Spleen (tissue), 11 donors: ENCODE measurements around the gene SPACA7. TPM values are rescaled to one million over a fixed set of nuclear protein-coding genes. Genes with fewer than 3 reads are reported as not detected.

Source experiments
- DNase-seq: peaks from one replicate; pipeline ENCODE4 v3.0.0-alpha.2; 2020
- H3K27ac ChIP-seq, 8 donors: fragments of 200-600 bp; sonication (generic) in 7 of 8; 1 replicate in 4 of 8; 2 replicates in 4 of 8; pipeline versions ENCODE4 v1.5.0 to v1.8.0; 2016 to 2021; ENCODE audit warnings: inconsistent platforms in 4 of 8, mild to moderate bottlenecking in 4 of 8, moderate library complexity in 1 of 8
- H3K27me3 ChIP-seq, 7 donors: fragments of 200-600 bp; sonication (generic) in 6 of 7; replicated peaks in 1 of 7; 1 replicate in 4 of 7; 2 replicates in 3 of 7; pipeline versions ENCODE4 v1.5.0 to v1.8.0; 2016 to 2021; ENCODE audit warnings: inconsistent platforms in 3 of 7, mild to moderate bottlenecking in 1 of 7
- H3K36me3 ChIP-seq, 6 donors: fragments of 200-600 bp; sonication (generic) in 5 of 6; 1 replicate in 4 of 6; 2 replicates in 2 of 6; pipeline versions ENCODE4 v1.5.0 to v1.8.0; 2016 to 2021; ENCODE audit warnings: inconsistent platforms in 2 of 6
- H3K4me1 ChIP-seq, 6 donors: fragments of 200-600 bp; sonication (generic) in 5 of 6; 1 replicate in 3 of 6; 2 replicates in 3 of 6; pipeline versions ENCODE4 v1.5.0 to v1.8.0; 2016 to 2021; ENCODE audit warnings: inconsistent platforms in 3 of 6
- H3K4me3 ChIP-seq, 8 donors: fragments of 200-600 bp; sonication (generic) in 7 of 8; 1 replicate in 4 of 8; 2 replicates in 4 of 8; pipeline versions ENCODE4 v1.5.0 to v1.8.0; 2016 to 2021; ENCODE audit warnings: inconsistent platforms in 4 of 8, mild to moderate bottlenecking in 4 of 8, moderate library complexity in 2 of 8
- H3K9me3 ChIP-seq, 8 donors: fragments of 200-600 bp; sonication (generic) in 7 of 8; 1 replicate in 4 of 8; 2 replicates in 4 of 8; pipeline versions ENCODE4 v1.5.0 to v1.8.0; 2016 to 2021; ENCODE audit warnings: inconsistent platforms in 4 of 8
- POLR2A ChIP-seq, 3 donors: fragments of 450-650 bp; IDR thresholded peaks; one replicate each; pipeline ENCODE4 v1.5.1; 2017; ENCODE audit warnings: antibody characterized with exemption in 3 of 3, mild to moderate bottlenecking in 1 of 3
- POLR2AphosphoS5 ChIP-seq, 3 donors: sonication (generic); formaldehyde crosslinking; IDR thresholded peaks; one replicate each; pipeline ENCODE4 v1.5.1; 2017; ENCODE audit warnings: antibody characterized with exemption in 3 of 3
- WGBS, 5 donors: extraction: QIAGEN DNeasy Blood & Tissue Kit in 3 of 5; methylation state at CpG; one replicate each; pipeline versions ENCODE4 v1.1.5 to v1.1.7; 2013 to 2018; 5-methylcytosine and 5-hydroxymethylcytosine counted together
- intact Hi-C: fragments of 100-400 bp; cut with DNase I; formaldehyde crosslinking; loops from one replicate; pipeline ENCODE4 v1.15.0; 2023; ENCODE audit warnings: low total_unique reads
- polyA plus RNA-seq, 3 donors: library from polyadenylated mRNA; stranded (reverse); fragments of 200-250 nt; gene quantifications; one replicate each; pipeline ENCODE4 v1.2.1, GENCODE V29; 2013
- total RNA-seq, 7 donors: library from RNA; depleted of rRNA in 3 of 7; stranded (reverse); fragments of >200 nt in 3 of 7; fragmentation: NEBNext Ultra II Directional in 4 of 7; extraction: Animal tissue kit (Norgen Biotek cat#: 25700) in 4 of 7; gene quantifications; one replicate each; pipeline versions ENCODE4 v1.1.0 to v1.2.1, GENCODE V29; 2016 to 2021
- TF ChIP-seq, protein P1 (sequence below), 11 experiments: fragments of 200-600 bp in 7 of 11; fragments of 450-650 bp in 4 of 11; sonication (generic) in 4 of 11; IDR thresholded peaks in 8 of 11; conservative IDR thresholded peaks in 3 of 11; 1 replicate in 7 of 11; 2 replicates in 4 of 11; pipeline versions ENCODE4 v1.4.0 to v1.8.0; 2016 to 2021; ENCODE audit warnings: antibody characterized with exemption in 11 of 11, inconsistent platforms in 4 of 11, mild to moderate bottlenecking in 1 of 11
- donor health status: healthy with polysubstance abuse.
- donor health status: DM: no; HTN: no; CAD: no; lungs with moderate emphysema.
- donor health status: DM: no; HTN: no; CAD: no.
- donor health status: Bipolar disorder and iron deficiency.
- donor health status: healthy.
- donor health status: DM: no; HTN: no; CAD: no.
- donor health status: DM: yes; HTN: yes; CAD: no.

The SPACA7 gene
- total and polyA plus RNA-seq, 10 donors, result not detected

DNA sequence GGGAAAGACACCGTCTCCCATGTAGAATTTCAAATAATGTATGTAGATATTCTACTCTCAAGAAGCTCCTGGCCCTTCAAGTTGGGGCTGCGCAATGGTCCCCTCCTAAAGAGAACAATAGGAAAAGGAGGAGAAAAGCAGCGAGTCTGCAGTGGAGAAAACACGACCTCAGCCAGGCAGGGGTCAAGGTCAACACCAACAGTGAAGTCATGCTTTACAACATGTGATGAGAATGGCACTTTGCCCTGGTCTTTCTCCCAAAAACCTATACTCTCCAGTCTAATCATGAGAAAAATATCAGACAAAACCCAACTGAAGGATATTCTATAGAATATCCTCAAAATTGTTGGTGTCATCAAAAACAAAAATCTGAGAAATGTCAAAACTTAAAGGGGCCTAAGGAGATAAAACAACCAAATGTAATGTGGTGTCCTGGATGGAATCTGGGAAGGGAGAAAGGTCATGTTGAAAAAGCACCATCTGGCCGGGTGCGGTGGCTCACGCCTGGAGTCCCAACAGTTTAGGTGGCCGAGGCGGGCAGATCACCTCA, 101.0 kb downstream of the SPACA7 start:
- Histone ChIP-seq H3K4me1 (no peaks in the 10 kb centered on the region), H3K36me3 (no peaks in the 10 kb centered on the region), H3K27ac (no peak overlapping the region), H3K4me3 (no peak overlapping the region), H3K27me3 (no peaks in the 10 kb centered on the region), H3K9me3 (peaks cover 0 to 30% (median 11%) of the 10 kb centered on the region in 8 donors)
- TF ChIP-seq, protein P1, sequence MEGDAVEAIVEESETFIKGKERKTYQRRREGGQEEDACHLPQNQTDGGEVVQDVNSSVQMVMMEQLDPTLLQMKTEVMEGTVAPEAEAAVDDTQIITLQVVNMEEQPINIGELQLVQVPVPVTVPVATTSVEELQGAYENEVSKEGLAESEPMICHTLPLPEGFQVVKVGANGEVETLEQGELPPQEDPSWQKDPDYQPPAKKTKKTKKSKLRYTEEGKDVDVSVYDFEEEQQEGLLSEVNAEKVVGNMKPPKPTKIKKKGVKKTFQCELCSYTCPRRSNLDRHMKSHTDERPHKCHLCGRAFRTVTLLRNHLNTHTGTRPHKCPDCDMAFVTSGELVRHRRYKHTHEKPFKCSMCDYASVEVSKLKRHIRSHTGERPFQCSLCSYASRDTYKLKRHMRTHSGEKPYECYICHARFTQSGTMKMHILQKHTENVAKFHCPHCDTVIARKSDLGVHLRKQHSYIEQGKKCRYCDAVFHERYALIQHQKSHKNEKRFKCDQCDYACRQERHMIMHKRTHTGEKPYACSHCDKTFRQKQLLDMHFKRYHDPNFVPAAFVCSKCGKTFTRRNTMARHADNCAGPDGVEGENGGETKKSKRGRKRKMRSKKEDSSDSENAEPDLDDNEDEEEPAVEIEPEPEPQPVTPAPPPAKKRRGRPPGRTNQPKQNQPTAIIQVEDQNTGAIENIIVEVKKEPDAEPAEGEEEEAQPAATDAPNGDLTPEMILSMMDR (IDR thresholded peaks at IDR 0.05 in 8 of 11, conservative IDR thresholded peaks at IDR 0.05 in 3 of 11), result no peak
- TF ChIP-seq POLR2AphosphoS5 (IDR thresholded peaks at IDR 0.05), result no peak
- no peak for TF ChIP-seq POLR2A (IDR thresholded peaks at IDR 0.05)
- intact Hi-C loops, result no loop called here
- whole genome bisulfite sequencing, 5 donors, result 87 to 93% (median 90%) methylated on average over 9 of the region's 9 CpGs
- DNase-seq, result no peak

DNA sequence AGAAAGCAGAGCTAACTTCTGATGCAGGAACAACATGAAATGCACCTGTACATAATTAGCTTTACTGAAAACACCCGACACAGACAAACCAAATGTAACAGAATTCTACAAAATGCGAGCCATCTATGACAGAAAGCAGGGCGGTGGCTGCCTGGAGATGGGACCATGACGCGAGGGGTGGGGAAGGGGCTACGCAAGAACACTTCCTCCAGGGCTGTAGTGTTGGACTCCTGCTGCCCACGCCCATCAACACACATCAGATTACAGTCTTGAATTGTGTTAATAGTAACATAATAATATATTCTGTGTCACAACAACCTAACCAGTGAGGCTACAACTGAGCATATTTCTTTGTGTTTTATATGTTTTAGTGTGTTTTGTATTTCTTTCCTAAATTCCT, 103.2 kb downstream of the SPACA7 start:
- H3K36me3 ChIP-seq, result peaks cover 0 to 13% (median 0%) of the 10 kb centered on the region in 6 donors
- H3K27ac ChIP-seq, result no peak overlapping the region
- WGBS, 5 donors, result 93 to 96% (median 94%) methylated on average over 7 of the region's 7 CpGs

DNA sequence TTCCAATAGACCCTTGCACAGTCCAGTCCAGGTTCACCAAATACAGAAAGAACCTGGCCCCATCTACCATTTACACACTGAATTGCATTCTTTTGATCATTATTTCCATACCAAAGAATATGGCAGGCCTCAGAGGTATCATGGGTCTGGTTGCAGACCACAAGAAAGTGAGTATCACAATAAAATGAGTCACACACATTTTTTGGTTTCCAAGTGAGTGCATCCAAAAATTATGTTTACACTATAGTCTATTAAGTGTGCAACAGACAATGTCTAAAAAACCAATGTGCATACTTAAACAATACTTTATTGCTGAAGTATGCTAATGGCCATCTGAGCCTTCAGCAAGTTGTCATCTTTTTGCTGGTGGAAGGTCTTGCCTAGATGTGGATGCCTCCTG, 105.3 kb downstream of the SPACA7 start:
- no peak for DNase-seq
- Histone ChIP-seq H3K27me3 (no peaks in the 10 kb centered on the region), H3K4me3 (no peak overlapping the region), H3K9me3 (peaks cover 0 to 30% (median 10%) of the 10 kb centered on the region in 8 donors), H3K4me1 (no peaks in the 10 kb centered on the region), H3K27ac (no peak overlapping the region), H3K36me3 (peaks cover 0 to 34% (median 10%) of the 10 kb centered on the region in 6 donors)
- TF ChIP-seq POLR2A (IDR thresholded peaks at IDR 0.05) (no peak), POLR2AphosphoS5 (IDR thresholded peaks at IDR 0.05) (no peak)
- TF ChIP-seq, protein P1 (IDR thresholded peaks at IDR 0.05 in 8 of 11, conservative IDR thresholded peaks at IDR 0.05 in 3 of 11), result no peak
- intact Hi-C loops, result no loop called here

More for the DNA sequence above, 103.2 kb downstream of the SPACA7 start:
- intact Hi-C loops, result no loop called here
- Histone ChIP-seq H3K4me1 (no peaks in the 10 kb centered on the region), H3K27me3 (no peaks in the 10 kb centered on the region), H3K9me3 (peaks cover 0 to 30% (median 10%) of the 10 kb centered on the region in 8 donors), H3K4me3 (no peak overlapping the region)
- TF ChIP-seq, protein P1 (IDR thresholded peaks at IDR 0.05 in 8 of 11, conservative IDR thresholded peaks at IDR 0.05 in 3 of 11), result no peak
- TF ChIP-seq POLR2A (IDR thresholded peaks at IDR 0.05) (no peak), POLR2AphosphoS5 (IDR thresholded peaks at IDR 0.05) (no peak)
- DNase-seq, result no peak

DNA sequence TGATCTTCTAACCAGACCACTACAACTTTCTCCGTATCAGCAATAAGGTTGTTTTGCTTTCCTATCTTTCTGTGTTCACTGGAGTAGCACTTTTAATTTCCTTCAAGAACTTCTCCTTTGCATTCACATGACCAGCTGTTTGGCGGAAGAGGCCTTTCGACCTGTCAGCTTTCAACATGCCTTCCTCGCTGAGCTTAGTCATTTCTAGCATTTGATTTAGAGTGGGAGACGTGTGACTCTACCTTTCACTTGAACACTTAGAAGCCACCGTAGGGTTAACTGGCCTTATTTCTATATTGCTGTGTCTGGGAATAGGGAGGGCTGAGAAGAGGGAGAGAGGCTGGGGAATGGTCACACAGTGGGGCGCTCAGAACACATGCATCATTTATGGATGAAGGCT, 107.1 kb downstream of the SPACA7 start:
- intact Hi-C loops, result no loop called here
- no peaks in the 10 kb centered on the region for H3K27me3 ChIP-seq
- TF ChIP-seq POLR2A (IDR thresholded peaks at IDR 0.05) (no peak), POLR2AphosphoS5 (IDR thresholded peaks at IDR 0.05) (no peak)
- TF ChIP-seq, protein P1 (IDR thresholded peaks at IDR 0.05 in 8 of 11, conservative IDR thresholded peaks at IDR 0.05 in 3 of 11), result no peak
- no peak overlapping the region for H3K4me3 ChIP-seq
- peaks cover 0 to 30% (median 10%) of the 10 kb centered on the region in 8 donors for H3K9me3 ChIP-seq
- no peak overlapping the region for H3K27ac ChIP-seq
- peaks cover 0 to 52% (median 12%) of the 10 kb centered on the region in 6 donors for H3K36me3 ChIP-seq
- DNase-seq, result no peak
- WGBS, 5 donors, result 79 to 89% (median 83%) methylated on average over 7 of the region's 7 CpGs
- no peaks in the 10 kb centered on the region for H3K4me1 ChIP-seq

Other genes starting within 250 kb of the SPACA7 start
- 10 to 100 TPM; 35.3 to 69.8 (median 55.1) TPM for gene TUBGCP3, start 211.8 kb downstream of the SPACA7 start, total RNA-seq
- gene TUBGCP3, start 211.8 kb downstream of the SPACA7 start, polyA plus RNA-seq, result 10 to 100 TPM in 2 of 3 donors, 1 to 10 TPM in 1; 9.1 to 14.9 (median 11.3) TPM